Measurements from ENCODE around the gene ACADL. TPM values are rescaled to one million over a fixed set of nuclear protein-coding genes. Genes with fewer than 3 reads are reported as not detected.

The ACADL gene
- total RNA-seq, 3 donors from 2014 or later, result 0.19 to 0.95 TPM; not detected in 1

DNA sequence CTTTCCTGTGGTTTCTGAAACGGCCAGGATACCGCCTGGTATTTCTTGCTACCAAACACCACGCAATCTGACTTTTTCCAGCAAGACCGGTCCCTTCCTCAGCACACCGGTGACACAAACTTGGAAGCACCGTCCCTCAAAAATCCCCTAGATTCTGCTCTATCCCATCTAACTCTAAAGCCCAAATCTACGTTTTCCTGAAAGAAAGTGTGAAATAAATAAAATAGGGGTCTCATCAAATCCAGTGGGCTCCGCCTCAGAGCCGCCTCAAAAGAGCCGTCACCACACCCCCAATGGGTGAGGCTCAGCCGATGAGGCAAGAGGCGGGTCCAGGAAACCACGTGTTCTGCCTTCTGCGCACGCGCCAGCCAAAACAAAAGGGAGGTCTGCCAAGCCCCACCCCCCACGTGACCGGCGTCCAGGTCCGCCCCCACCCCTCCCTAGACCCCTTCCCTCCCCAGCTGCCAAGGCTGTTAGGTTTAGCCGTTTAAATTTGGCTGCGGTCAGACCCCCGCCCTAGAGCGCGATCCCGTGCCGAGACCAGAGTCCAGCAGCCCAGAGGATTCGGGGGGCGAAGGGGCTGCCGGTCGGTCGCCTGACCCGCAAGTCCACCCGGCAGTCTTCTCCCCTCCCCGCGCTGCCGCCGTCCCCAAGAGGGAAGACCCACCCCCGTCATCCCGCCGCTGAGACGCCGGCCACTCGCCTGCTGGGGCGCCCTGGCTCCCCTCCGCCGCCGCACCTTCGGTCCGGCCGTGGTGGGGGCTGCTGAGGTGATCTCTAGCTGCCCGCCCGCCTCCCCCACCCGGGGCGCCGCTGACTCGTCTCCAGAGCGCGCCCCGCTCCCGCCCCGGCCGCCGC is 54.6 kb downstream of the ACADL start:
- Histone ChIP-seq H3K36me3 (ENCODE audit: low read depth) (no peaks in the 10 kb centered on the region), H3K4me3 (peak overlapping the region; percentile 62), H3K9me3 (no peaks in the 10 kb centered on the region), H3K4me1 (ENCODE audit: low read depth) (peaks cover 17% of the 10 kb centered on the region)
- ATAC-seq (peak; percentile 87), DNase-seq (peak; percentile 97 to 99 (median 97))
- intact Hi-C loops (cut with DNase I, micrococcal nuclease), result no loop called here
- TF ChIP-seq CTCF (IDR thresholded peaks at IDR 0.05), result no peak

- peak overlapping the region; percentile 62 for H3K4me3 ChIP-seq
- H3K4me1 ChIP-seq (ENCODE audit: low read depth), result peaks cover 17% of the 10 kb centered on the region
- no peaks in the 10 kb centered on the region for H3K9me3 ChIP-seq
- no peaks in the 10 kb centered on the region for H3K36me3 ChIP-seq (ENCODE audit: low read depth)
- ATAC-seq (no peak), DNase-seq (no peak)
- no peak for TF ChIP-seq CTCF (IDR thresholded peaks at IDR 0.05)
- intact Hi-C loops (cut with DNase I, micrococcal nuclease), result no loop called here
Observed at GRCh38 chr2:210170196-210170445, 55.1 kb downstream of the ACADL start.

DNA sequence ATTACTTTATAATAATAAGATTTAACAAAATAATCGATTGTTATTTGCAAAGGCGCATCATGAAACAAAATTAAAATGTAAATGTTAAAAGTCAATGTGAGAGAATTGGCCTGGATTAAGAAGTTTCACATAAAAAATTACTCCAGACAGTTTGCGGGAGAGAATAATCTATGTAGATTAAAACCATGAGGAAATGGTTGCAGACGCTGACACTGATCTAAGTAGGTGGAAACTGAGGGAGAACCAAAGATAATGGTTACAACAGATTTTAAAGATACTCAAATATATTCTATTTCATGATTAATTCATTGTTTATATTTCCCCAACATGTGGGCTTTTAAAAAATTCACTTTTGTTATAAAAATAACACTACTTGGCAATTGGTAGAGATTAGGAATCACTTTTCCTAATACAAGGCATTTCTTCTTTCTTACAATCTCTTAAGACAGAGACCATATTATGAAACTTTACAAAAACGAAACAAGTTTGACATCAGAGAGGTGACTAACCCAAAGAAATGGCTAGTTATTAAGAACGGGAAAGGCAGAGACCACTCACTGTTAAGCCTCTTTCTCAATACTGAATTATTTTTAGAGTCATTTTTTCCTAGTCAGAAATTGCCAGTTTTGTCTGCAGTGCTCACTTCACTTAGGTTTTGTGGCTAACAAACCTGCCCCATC is 55.6 kb downstream of the ACADL start:
- peaks cover 17% of the 10 kb centered on the region for H3K4me1 ChIP-seq (ENCODE audit: low read depth)
- H3K9me3 ChIP-seq, result no peaks in the 10 kb centered on the region
- DNase-seq (no peak), ATAC-seq (no peak)
- peak overlapping the region; percentile 62 for H3K4me3 ChIP-seq
- no peak for TF ChIP-seq CTCF (IDR thresholded peaks at IDR 0.05)
- intact Hi-C loops (cut with DNase I, micrococcal nuclease), result no loop called here
- no peaks in the 10 kb centered on the region for H3K36me3 ChIP-seq (ENCODE audit: low read depth)

GRCh38 chr2:210167227-210167626 is 58.0 kb downstream of the ACADL start:
- Histone ChIP-seq H3K9me3 (no peaks in the 10 kb centered on the region), H3K36me3 (ENCODE audit: low read depth) (no peaks in the 10 kb centered on the region), H3K4me1 (ENCODE audit: low read depth) (peaks cover 12% of the 10 kb centered on the region), H3K4me3 (no peak overlapping the region)
- no peak for DNase-seq
- intact Hi-C loops (cut with DNase I, micrococcal nuclease), result no loop called here
- TF ChIP-seq CTCF (IDR thresholded peaks at IDR 0.05), result no peak
- ATAC-seq, result no peak

GRCh38 chr2:210162466-210163124 is 62.7 kb downstream of the ACADL start:
- Histone ChIP-seq H3K36me3 (ENCODE audit: low read depth) (no peaks in the 10 kb centered on the region), H3K9me3 (no peaks in the 10 kb centered on the region), H3K4me1 (ENCODE audit: low read depth) (no peaks in the 10 kb centered on the region), H3K4me3 (no peak overlapping the region)
- intact Hi-C loops (cut with DNase I, micrococcal nuclease), result no loop called here
- no peak for ATAC-seq
- no peak for TF ChIP-seq CTCF (IDR thresholded peaks at IDR 0.05)
- DNase-seq, result no peak

Data from mucosa of descending colon (tissue), 3 donors.